Stimulated activated CD8-positive, alpha-beta memory T cell treated with anti-CD3 and anti-CD28 coated beads, Interleukin-15, amount 100 ng/mL, for 48 hours (primary cell): ENCODE results near the gene RBPJL.
"Not testable (repeated sequence)": the region's sequence is repeated elsewhere in the genome, so short reads cannot be mapped to it uniquely, and the experiment has no call there.

Experiments used
- DNase-seq, 2 donors: peaks; one replicate each; pipeline ENCODE4 v3.0.0-alpha.2; 2020; ENCODE audit warnings: low read depth in 2 of 2

RBPJL gene

GRCh38 chr20:45341939-45342854 lies 35.6 kb downstream of the RBPJL start:
- no peak for DNase-seq

GRCh38 chr20:45342855-45343531 lies 36.4 kb downstream of the RBPJL start:
- no peak for DNase-seq

- DNase-seq = no peak
These were observed 37.0 kb downstream of the RBPJL start for GRCh38 chr20:45343532-45344167.

DNA sequence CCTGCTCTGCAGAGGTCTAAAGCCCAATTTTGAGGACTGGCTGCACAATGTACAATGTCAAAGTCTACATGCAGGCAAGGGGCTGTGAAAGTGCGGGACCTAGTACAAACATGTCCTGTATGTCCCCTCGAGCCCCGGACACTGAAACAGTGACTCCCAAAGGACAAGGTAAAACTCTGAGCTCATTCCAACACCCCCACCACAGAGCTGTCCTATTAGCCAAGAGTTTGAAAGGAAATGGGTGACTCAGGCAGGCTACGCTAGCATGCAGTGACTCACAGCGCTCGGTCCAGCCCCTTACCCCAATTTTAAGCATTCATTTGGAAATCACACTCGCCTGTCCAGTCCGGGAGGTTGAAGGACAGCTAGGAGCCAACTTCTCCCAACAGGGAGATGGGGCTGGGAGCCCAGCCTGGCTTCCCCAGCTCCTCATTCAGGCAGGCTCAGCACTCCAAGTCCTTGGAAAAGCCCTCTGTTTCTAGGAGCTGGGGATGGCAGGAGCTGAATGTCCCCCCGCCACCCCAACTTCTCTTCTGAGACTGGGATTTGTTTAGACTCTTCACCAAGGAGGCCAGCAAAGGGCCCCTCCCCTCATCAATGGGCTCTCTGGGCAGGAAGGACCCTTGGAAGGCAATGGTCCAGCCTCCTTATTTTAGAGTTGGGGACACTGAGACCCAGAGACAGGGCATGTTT lies 37.7 kb downstream of the RBPJL start:
- no peak for DNase-seq

GRCh38 chr20:45345104-45345936 lies 38.7 kb downstream of the RBPJL start:
- no peak for DNase-seq

DNA sequence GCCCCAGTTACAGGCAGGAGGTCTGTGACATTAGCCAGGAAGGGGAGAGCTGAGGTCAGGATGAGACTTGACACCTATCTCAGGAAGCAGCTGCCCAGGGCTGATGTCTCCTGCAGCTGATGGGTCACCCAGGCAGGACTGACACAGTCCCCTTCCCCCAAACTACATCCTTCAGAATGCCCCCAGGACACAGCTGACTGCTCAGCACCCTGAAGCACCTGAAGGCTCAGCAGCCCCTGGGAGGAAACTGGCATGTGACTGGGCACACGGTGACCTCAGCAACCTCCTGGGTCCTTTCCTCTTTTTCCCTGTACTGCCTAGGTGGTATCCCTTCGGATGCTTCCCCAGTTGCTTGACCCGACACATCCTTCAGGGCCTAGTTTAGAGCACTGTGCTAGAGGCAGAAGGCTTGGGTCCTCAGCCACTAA lies 39.7 kb downstream of the RBPJL start:
- no peak for DNase-seq

DNA sequence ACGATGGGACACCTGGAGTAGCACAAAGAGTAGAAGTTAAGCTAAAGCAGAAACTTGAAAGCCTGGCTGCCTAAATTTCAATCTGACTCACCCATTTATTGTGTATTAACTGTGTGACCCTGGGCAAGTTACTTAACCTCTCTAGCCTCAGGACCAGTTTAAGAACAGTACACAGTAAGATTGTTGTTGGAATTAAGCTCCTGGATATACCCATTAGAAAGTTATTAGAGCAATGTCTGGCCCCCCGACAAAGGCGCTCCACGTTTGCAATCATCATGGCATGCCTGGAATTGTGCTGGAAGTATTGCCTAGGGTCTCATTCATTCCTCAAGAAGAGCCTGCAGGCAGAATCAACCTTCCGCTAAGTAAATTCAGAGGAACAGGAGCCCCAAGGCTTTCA lies 40.2 kb downstream of the RBPJL start:
- DNase-seq = no peak

- no peak for DNase-seq
These were observed 40.8 kb downstream of the RBPJL start for GRCh38 chr20:45347297-45347935.

DNA sequence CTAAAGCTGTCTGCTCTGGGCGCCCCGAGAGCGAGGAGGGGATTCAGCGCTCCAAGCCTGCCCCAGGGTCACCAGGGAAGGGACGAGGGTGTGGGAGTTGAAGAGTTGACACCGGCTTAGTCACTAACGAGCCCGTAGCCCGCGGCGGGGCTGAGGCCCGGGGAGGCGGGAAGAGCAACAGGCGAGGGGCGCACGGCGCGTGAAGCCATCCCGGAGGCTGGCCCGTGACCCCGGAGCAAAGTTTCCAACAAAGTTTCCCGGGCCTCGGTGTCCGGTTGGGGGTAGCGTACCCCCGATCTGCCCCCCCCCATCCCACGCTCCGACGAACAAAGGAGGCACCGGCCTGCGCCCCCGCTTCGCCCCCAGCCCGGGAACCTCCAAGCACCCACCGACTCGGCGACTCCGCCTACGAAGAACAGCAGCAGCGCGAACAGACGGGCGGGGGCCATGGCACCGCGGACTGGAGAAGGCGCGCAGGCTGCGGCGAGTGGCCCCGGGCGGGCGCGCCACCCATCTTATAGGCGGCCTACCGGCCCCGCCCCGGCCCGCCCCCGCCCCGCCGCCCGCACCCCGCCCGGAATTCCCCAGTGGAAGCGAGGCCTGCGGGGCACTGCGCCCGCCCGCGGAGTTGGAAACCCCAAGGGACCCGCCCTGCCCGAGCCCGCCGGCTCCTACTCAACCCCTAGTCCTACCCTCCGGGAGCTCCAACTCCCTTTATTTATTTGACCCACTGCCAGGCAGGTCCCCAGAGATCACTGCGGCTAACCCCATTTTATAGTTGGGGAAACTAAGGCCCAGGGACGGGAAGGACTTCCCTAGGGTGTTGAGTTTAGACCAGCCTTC lies 41.5 kb downstream of the RBPJL start, which contains the start of gene SDC4:
SDC4 (minus strand) TSS at position 489 of the 843 bp plus-strand sequence; CDS start at position 449, 40 bp downstream.
- peak; percentile 43 to 59 for DNase-seq

GRCh38 chr20:45350217-45350616 lies 43.6 kb downstream of the RBPJL start:
- no peak for DNase-seq

DNA sequence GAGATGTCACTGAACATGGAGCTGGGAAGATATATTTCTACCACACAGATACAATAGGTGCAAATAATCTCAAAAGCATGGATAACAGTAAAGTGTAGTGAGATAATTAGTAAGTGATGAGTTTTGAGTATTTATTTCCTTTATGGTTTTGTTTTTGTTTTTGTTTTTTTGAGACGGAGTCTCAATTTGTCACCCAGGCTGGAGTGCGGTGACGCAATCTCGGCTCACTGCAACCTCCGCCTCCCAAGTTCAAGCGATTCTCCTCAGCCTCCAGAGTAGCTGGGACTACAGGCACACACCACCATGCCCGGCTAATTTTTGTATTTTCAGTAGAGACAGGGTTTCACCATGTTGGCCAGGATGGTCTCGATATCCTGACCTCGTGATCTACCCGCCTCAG lies 44.2 kb downstream of the RBPJL start:
- not testable (repeated sequence) for DNase-seq

GRCh38 chr20:45352729-45353128 lies 46.1 kb downstream of the RBPJL start:
- DNase-seq = no peak

DNA sequence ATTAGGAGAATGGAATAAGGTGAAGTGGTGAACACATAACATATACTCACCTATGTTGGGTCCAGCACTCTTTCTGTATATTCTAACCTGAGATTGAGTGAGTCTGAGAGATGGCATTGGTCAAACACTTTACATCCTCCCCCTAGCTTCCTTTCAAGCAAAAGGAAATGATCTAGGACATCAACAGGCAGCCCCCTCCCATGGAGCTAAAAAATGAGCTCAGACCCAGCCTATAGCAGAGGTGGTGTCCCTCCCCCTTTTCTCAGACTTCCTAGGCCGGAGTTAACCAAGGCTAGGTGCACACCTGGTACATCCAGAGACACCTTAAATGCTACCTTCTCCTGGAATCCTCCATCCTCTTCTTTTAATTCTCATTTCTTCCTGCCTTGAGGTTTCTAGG lies 47.1 kb downstream of the RBPJL start:
- no peak for DNase-seq

- no peak for DNase-seq
These were observed 48.0 kb downstream of the RBPJL start for GRCh38 chr20:45354423-45355208.

DNA sequence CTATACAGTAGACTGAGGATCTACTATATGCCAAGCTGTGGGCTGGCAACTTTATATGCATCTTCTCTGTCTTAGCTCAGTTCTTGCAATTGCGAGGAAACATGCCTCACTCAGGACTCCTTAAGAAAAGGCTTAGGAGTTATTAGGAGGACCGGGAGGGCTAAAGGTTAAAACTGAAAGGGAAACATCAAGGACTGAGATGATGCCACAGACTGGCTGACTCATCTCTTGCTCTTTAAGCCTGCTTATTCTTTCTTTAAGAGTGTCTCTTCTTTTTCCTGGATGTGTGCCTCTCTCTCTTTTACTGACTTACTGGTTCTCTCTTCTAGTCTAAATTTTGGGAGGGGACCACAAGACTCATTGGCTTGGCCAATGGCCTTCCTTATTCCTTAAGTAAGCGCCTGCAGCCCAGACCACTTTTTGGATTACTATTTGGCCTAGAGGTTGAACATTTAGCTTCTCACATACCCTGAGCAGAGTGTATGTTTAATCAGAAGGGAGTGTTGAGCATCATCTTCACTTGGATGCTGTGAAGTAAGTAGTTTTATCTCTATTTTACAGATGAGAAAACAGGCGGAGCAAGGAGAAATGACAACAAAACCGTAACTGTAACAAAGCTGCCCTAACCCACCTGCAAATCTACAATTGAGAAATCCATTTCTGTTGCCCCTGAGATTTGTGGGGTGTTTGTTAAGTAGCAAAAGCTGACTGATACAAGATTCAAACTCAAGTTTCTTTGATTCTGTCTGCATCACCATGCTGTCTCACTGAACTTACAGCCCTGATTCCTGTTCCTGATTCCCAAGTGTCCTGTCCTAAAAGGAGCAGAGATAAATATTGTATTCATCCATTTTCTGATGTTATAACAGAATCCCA lies 48.8 kb downstream of the RBPJL start:
- no peak for DNase-seq

- no peak for DNase-seq
These were observed 51.8 kb downstream of the RBPJL start for GRCh38 chr20:45358282-45359068.

DNA sequence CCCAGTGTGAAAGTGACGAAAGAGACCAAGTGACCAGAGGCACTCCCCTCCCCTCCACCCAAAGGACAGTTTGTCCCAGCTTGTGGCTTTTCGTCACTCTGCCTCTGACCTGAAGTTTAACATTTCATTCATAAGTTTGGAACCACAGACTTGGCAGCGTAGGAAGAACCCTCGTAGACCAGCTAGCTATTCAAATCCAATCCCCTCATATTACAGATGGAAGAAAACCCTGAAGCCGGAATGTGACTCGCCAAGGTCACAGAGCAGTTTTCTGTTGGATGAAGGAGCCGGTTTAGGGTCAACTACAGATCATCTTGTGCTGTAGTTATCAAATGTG lies 52.4 kb downstream of the RBPJL start:
- no peak for DNase-seq
